Erythroblast (primary cell): Measurements from ENCODE around the gene DPH3.

Experiments
- DNase-seq, 2 experiments: peaks; one replicate each; lab custom pipeline; 2025; lab: John Stamatoyannopoulos, UW
- GATA1 ChIP-seq: IDR thresholded peaks from 2 replicates; pipeline ENCODE4 v1.6.1; 2011; ENCODE audit warnings: low read depth, mild to moderate bottlenecking, control low read depth, low read length, moderate library complexity
- POLR2A ChIP-seq: IDR thresholded peaks from 2 replicates; pipeline ENCODE4 v1.6.1; 2011; ENCODE audit warnings: mild to moderate bottlenecking, low read length

DPH3 gene

DNA sequence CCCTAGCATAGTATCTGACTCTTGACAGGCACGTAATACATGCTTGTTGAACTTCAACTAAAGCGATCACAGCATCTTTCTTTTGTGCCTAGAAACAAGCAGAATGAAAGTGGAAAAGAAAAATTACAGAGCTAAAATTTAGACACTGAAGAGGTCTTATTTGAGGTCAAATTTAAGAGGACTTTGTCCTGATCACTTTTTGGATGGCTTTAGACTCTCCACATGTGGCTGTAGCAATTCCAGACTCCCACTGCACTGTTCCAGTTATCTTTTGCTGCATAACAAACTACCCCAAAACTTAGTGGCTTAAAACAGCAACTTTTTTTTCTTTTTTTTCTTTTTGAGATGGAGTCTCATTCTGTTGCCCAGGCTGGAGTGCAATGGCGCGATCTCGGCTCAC, 23.5 kb downstream of the DPH3 start:
- no peak for DNase-seq
- TF ChIP-seq GATA1 (no peak), POLR2A (no peak)

DNA sequence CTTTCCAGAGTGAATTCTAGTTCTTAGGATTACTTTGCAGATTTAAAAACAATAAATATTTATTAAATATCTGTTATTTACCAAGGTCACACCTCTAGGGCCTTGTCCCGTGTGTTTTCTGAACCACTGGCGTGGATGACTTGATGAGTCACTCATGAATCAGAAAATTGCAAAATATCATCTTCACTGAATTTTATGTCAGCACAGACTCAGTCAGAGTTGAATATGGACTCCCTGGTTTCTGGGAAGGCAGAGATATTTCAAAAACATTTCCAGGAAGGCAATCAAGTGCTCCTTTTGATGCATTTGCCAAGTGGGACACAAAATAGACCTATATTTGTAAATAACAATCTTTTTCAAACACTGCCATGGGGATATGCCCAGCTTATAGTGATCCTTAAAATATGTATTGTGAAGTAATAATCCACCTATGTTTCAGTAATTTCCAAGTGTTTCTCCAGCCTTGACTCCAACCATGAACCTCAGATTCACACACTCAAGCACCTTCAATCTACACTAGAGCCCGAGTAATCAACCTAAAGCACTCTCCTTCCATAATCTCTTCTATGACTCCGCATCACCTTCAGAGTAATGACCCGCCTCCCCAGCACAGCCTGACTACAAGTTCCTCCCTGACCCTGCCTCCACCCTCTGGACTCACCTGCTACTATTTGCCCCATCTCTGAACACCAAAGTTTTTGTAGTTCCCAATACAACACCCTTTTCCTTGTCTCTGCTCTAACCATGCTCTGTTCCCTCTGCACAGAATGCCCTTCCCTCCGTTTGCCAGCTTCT, 24.3 kb downstream of the DPH3 start:
- TF ChIP-seq GATA1 (no peak), POLR2A (no peak)
- DNase-seq: peak in 1 of 2 experiments; percentile 14

DNA sequence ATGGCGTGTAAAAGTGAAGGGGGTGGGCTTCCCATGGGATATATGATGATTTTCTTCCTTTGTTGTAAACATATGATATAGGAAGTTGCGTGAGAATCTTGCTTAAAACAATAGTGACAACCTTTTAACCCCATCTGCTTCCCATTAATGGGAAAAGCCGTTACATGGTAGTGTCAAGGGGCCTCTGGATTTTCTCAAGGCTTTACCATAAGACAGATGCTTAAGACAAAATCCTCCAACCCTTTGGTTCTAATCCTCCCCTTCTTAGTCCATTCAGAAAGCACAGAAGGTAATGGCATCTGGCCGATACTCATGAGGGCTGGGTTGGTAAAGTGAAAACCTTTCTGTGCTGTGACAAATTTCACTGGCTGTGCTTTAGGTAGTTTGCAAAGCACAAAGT, 25.0 kb downstream of the DPH3 start:
- no peak for TF ChIP-seq POLR2A
- TF ChIP-seq GATA1: no peak
- no peak for DNase-seq

DNA sequence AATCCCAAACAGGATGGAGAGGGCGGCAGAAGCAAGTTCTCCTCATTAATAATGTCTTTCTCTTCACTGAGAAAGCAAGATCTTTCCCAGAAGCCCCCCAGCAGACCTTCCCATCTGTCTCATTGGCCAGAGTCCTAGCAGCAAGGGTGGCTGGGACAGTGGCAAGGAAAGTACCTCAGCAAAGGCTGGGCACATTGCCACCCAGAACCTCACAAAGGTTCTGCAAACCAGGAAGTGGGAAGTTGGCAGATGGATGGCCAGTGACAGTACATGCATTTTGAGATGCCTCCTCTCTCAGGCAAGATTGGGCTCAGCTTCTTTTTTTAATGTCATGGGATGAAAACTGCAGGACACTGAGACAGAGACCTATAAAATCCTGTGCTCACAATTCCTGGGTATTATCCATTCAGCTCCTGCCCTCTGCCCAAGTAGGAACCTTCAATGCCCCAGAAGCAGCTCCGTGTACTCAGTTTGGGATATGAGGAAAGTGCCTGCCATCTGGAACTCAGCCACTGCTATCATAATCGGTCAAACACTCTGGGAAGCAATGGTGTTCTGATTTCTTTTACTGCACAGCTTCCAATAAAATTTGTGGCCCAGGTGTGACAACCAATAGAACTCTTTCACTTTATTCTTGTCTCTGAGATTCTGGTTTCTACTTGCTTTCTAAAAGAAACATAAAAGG, 25.5 kb downstream of the DPH3 start:
- TF ChIP-seq GATA1: no peak
- no peak for TF ChIP-seq POLR2A
- no peak for DNase-seq

DNA sequence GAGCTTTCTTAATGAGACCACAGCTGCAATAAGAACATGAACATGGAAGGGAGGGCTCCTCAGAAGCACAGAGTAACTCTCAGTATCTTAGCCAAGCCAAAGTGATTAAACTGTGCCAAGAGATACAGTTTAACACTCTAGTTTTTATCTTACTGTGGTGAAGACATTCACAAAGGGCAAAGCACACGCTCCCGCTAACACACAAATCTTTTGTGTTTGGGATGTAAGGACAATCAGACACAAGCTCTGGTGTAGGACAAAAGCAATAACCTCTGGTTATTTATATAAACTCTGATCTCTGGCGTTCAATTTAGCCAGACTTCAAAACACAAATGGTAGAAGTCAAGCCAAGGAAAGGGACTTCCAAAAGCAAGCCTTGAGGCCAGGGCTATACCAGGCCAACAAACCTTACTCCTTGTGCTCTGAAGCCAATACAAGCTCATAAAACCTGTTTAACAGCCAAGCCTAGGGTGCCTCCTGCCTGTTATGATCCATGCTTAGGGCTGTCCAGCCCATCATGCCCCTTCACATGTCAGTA, 27.8 kb downstream of the DPH3 start:
- DNase-seq: no peak
- no peak for TF ChIP-seq GATA1
- no peak for TF ChIP-seq POLR2A

DNA sequence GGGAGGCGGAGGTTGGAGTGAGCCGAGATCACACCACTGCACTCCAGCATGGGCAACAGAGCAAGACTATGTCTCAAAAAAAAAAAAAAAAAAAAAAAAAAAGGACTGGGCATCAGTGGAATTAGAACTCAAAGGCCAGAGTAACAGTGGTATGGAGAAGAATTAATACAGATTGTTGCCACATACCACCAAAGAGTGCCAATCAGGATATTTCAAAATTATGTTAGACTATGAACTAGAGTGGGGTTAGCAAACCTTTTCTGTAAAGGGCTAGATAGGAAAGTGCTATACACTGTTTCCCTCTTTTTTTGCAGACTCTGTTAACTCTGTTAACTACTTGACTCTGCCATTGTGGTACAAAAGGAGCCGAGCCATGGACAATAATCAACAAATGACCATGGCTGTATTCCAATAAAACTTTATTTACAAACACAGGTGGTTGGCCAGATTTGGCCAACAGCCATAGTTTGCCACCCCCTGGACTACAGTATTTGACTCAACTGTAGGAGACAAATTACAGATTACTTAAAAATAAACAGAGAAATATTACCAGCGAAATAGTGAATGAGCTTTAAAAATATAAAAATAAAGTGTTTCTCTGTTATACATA, 28.6 kb downstream of the DPH3 start:
- TF ChIP-seq POLR2A: no peak
- TF ChIP-seq GATA1: no peak
- no peak for DNase-seq

DNA sequence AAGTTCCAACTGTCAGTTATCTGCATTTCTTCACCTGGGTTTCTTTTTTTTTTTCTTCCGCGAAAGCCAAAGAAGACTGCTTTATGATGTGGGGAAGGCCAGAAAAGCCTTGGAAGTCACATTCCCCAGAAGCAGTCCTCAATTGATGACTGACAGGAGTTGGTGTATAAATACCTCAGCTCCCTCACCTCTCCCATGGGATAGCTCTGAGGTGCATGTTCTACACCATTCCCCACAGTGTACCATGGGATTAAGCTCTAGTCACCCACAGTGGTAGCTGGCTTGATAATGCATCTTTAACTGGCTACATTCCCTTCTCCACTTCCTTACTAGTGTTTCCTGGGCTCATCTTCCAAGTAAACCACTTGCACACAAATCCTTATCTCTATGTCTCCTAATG, 30.5 kb downstream of the DPH3 start:
- no peak for DNase-seq
- TF ChIP-seq POLR2A (no peak), GATA1 (no peak)

DNA sequence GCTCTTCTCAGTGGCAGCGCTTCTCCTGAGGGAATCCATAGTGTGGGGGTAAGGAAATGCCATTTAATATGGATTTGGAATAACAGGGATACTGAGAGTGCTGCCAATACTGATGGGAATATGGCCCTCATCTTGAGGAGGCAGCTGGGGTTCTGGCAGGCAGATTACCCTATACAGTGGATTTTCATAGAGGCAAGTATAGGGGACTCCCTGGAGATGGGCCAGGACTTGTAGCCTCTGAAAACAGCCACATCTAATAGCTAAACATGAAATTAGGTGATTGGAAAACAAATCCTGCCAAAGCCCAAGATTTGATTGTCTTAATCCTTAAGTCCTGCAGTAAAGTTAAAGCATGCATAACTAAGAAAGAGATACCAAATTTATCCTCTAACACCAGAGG, 30.9 kb downstream of the DPH3 start:
- TF ChIP-seq POLR2A (no peak), GATA1 (no peak)
- DNase-seq: no peak

DNA sequence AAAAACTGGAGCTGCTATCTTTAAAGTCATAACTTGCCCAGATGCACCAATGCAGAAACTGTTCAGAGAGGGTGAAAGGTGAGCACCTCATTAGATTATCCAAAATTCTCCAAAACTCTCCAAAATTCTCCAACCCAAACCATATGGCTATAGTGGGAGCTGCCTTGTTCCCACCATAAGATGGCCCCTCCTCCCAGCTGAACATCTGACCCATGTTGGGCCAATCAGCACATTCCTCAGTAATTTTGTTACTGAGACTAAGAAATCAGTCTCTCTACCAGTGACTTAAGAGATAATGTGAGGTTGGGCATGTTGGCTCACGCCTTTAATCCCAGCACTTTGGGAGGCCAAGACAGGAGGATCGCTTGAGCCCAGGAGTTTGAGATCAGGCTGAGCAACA, 32.8 kb downstream of the DPH3 start:
- no peak for TF ChIP-seq GATA1
- no peak for TF ChIP-seq POLR2A

DNA sequence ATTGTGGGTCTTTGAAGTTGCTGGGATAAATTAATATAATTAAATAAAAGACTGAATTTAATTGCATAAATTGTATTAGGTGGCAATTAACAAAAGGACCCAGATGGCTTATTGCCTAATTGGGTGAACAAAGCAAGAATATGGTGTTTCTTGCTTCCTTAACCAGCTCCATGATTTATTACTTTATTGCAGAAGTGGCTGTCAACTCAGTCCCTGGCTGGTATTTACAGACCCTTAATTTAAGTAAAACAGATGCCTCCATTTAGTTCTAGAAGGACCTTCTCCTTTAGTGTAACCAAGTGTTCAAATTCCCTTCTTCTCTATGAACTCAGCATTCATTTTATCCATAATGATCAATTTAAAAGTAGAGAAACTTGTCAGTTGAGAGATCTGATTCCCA, 35.1 kb downstream of the DPH3 start:
- TF ChIP-seq POLR2A: no peak
- TF ChIP-seq GATA1: no peak
- DNase-seq: no peak

More for the DNA sequence above, 32.8 kb downstream of the DPH3 start:
- DNase-seq: no peak

DNA sequence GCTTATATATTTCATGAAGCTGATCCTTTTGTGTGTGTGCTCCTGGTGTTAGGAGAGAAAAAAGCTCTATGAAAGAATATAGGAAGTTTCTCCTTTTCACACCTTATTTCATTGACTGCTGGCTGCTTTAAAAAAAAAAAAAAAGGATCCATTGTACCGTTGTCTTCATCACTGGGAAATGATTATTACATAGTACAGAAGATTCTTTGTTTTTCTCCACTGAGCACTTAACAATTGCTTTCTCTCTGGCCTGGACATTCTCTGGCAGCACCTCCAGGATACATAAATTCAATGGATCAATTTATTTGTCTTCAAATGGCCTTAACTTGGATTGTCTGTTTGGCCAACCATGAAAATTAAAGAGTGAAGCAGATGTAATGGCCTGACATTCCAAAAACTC, 37.2 kb downstream of the DPH3 start:
- TF ChIP-seq GATA1: no peak
- TF ChIP-seq POLR2A: no peak
- DNase-seq: no peak

DNA sequence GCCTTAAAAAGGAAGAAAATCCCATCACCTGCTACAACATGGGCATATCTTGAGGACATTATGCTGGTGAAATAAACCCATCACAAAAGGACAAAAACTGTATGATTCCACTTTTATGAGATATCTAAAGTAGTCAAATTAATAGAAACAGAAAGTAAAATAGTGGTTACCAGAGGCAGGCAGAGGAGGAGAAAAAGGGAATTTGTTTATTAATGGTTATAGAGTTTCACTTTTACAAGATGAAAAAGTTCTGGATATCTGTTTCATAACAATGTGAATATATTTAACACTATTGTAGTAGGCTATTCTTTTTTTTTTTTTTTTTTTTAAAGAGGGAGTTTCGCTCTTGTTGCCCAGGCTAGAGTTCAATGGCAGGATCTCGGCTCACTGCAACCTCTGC, 40.4 kb downstream of the DPH3 start:
- no peak for TF ChIP-seq POLR2A
- DNase-seq: no peak

DNA sequence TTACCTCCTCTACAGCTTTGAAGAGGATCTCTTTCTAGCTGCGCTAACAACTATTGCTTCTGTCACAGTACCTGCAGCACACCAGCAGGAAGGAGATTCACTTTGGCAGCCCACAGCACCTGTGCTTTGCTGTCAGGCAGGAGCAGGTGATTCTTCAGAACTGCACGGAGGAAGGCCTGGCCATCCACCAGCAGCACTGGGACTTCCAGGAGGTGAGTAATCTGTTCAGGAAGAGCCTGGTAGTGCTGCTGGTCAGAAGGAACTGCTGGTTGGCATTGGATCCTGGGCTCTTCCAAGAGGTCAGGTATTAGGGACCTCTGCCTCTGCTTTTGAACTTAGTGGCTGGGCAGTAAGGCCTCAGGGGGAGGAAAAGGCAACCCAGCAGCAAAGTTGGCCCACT, 42.2 kb downstream of the DPH3 start:
- no peak for TF ChIP-seq GATA1
- TF ChIP-seq POLR2A: no peak
- DNase-seq: no peak

DNA sequence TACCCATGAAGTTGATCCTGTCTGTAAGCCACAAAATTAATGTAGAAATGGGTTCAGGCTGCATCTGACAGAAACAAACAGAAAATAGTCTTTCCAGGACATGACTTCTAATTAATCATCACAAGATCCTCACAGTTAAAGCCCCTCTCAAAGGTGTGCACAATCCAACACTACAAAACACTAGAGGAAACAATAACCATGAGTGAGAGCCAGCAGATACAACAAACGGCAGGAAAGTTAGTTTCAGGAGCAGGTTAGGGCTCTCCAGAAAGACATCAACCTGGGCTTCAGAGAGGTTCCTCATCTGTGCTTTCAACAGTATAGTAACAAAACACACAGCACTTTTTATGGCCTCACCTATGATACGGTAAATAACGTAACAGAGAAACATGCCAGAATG, 42.8 kb downstream of the DPH3 start:
- TF ChIP-seq POLR2A (no peak), GATA1 (no peak)
- DNase-seq: no peak
